Left hindlimb (tissue), 1 donor: Measurements from ENCODE around the gene CCT8L2.
A peak's percentile ranks its signal among the peaks of the same experiment; 100 is the strongest.
"Not testable (repeated sequence)": the region's sequence is repeated elsewhere in the genome, so short reads cannot be mapped to it uniquely, and the experiment has no call there.

ENCODE experiments used
- DNase-seq: peaks from one replicate; pipeline ENCODE4 v3.0.0-alpha.2; 2018

Gene CCT8L2

GRCh38 chr22:16594026-16594425 is 1.4 kb upstream of the CCT8L2 start:
- no peak for DNase-seq

GRCh38 chr22:16592231-16592630 is 379 bp downstream of the CCT8L2 start:
- DNase-seq = not testable (repeated sequence)

- not testable (repeated sequence) for DNase-seq
Measured at GRCh38 chr22:16591136-16591535, 1.5 kb downstream of the CCT8L2 start.

- DNase-seq = no peak
Measured at GRCh38 chr22:16586991-16587390, 5.6 kb downstream of the CCT8L2 start.

- DNase-seq = no peak
Measured at GRCh38 chr22:16586170-16586569, 6.4 kb downstream of the CCT8L2 start.

- not testable (repeated sequence) for DNase-seq
Measured at GRCh38 chr22:16580872-16581271, 11.7 kb downstream of the CCT8L2 start.

GRCh38 chr22:16569240-16569834 is 23.3 kb downstream of the CCT8L2 start:
- not testable (repeated sequence) for DNase-seq

- no peak for DNase-seq
Measured at GRCh38 chr22:16568425-16568758, 24.2 kb downstream of the CCT8L2 start.

GRCh38 chr22:16567617-16568424 is 24.8 kb downstream of the CCT8L2 start:
- DNase-seq = not testable (repeated sequence)

GRCh38 chr22:16566421-16567151 is 26.0 kb downstream of the CCT8L2 start:
- not testable (repeated sequence) for DNase-seq

- DNase-seq = not testable (repeated sequence)
Measured at GRCh38 chr22:16565585-16566420, 26.8 kb downstream of the CCT8L2 start.

- DNase-seq = not testable (repeated sequence)
Measured at GRCh38 chr22:16564837-16565584, 27.6 kb downstream of the CCT8L2 start.

- no peak for DNase-seq
Measured at GRCh38 chr22:16563555-16564520, 28.8 kb downstream of the CCT8L2 start.

- DNase-seq = no peak
Measured at GRCh38 chr22:16562711-16563554, 29.7 kb downstream of the CCT8L2 start.

GRCh38 chr22:16561093-16561658 is 31.4 kb downstream of the CCT8L2 start:
- DNase-seq = not testable (repeated sequence)

GRCh38 chr22:16560651-16561050 is 32.0 kb downstream of the CCT8L2 start:
- not testable (repeated sequence) for DNase-seq

GRCh38 chr22:16559996-16560395 is 32.6 kb downstream of the CCT8L2 start:
- not testable (repeated sequence) for DNase-seq

GRCh38 chr22:16559056-16559955 is 33.3 kb downstream of the CCT8L2 start:
- DNase-seq = peak; percentile 16
